HL-60 (cell line): ENCODE results near the gene COL18A1.

Source experiments
- DNase-seq, 2 experiments: peaks; one replicate each; pipeline ENCODE4 v3.0.0-alpha.2; 2010 to 2020; ENCODE audit warnings: low read depth in 1 of 2, low spot score in 1 of 2
- H3K27ac ChIP-seq: fragments of 250-450 bp; sonication (Bioruptor Pico); replicated peaks from 2 replicates; pipeline ENCODE4 v1.5.1; 2020; ENCODE audit warnings: mild to moderate bottlenecking, moderate library complexity
- H3K27me3 ChIP-seq: fragments of 250-450 bp; sonication (Bioruptor Pico); 2 replicates; pipeline ENCODE4 v1.5.1; 2021; ENCODE audit warnings: mild to moderate bottlenecking, moderate library complexity; ENCODE audit not compliant: insufficient read depth, poor library complexity, severe bottlenecking
- H3K4me3 ChIP-seq: replicated peaks from 2 replicates; pipeline ENCODE4 v1.5.1; 2011; ENCODE audit warnings: mild to moderate bottlenecking, control low read depth, low read length; ENCODE audit not compliant: insufficient read depth
- GABPA ChIP-seq: IDR thresholded peaks from 2 replicates; pipeline ENCODE4 v1.6.1; 2012; ENCODE audit warnings: low read depth
- POLR2AphosphoS5 ChIP-seq: IDR thresholded peaks from 2 replicates; pipeline ENCODE4 v1.6.1; 2012; ENCODE audit warnings: low read depth
- SPI1 ChIP-seq: IDR thresholded peaks from 2 replicates; pipeline ENCODE4 v1.6.1; 2012; ENCODE audit warnings: low read depth, mild to moderate bottlenecking, borderline replicate concordance
- TF ChIP-seq, protein P1 (sequence below): IDR thresholded peaks from one replicate; pipeline ENCODE4 v1.5.1; 2011; ENCODE audit warnings: low read length, control low read depth, inconsistent platforms; ENCODE audit not compliant: insufficient read depth
- TF ChIP-seq, protein P2 (sequence below): IDR thresholded peaks from 2 replicates; pipeline ENCODE4 v1.6.1; 2012; ENCODE audit warnings: low read depth; ENCODE audit not compliant: insufficient replicate concordance

COL18A1 gene

DNA sequence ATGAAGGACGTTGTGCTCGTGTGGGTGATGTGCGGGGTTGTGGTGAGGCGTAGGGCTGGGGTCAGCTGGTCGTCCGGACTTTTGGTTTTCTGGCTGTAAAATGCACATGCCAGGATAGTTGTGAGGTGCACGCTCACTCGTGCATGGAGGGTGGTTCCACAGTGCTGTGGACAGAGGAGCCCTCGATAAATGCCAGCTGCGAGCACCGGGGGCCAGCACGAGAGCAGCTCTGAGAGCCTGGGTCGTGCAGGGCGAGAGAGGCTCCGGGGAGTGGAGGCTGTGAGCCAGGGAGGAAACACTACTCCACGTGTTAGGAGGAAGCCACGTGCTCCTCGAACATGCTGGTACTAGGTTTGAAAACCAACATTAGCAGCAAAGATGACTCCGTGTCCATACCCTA lies 39.4 kb downstream of the COL18A1 start:
- H3K27me3 ChIP-seq, result no peaks in the 10 kb centered on the region
- H3K27ac ChIP-seq, result no peak overlapping the region
- H3K4me3 ChIP-seq, result no peak overlapping the region
- TF ChIP-seq POLR2AphosphoS5, result no peak
- no peak for DNase-seq

DNA sequence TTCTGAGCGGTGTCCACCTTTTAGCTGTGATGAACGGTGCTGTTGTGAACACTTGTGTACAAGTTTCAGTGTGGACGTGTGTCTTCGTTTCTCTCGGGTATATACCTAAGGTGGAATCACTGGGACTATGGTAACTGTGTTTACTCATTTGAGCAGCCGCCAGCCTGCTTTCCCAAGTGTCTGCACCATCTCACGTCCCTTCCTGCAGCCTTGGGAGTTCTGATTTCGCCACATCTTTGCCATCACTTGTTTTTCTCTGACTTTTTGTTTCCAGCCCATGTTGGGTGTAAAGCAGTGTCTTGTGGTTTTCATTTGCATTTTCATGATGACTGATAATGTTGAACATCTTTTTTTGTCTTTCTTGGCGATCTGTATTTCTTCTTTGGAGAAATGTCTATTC lies 40.4 kb downstream of the COL18A1 start:
- no peak overlapping the region for H3K4me3 ChIP-seq

DNA sequence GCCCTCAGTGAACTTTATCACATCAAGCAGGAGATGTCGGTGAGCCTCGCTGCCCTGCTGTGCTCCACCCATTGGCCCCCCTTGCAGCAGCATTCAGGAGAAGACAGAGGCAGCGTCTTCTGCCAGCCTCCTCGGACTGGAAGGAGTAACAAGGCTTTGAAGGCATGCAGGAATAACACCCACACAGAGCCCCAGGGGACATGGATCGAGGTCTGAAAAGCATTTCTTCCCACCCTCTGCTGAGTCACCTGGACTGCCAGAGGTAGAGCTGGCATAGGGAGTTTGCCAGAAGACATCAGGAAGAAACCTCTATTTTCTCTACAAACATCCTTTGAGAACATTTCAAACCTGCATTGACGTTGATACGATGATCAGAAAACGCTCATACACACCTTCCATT lies 42.9 kb downstream of the COL18A1 start:
- no peak for DNase-seq
- Histone ChIP-seq H3K27me3 (no peaks in the 10 kb centered on the region), H3K27ac (no peak overlapping the region), H3K4me3 (no peak overlapping the region)
- TF ChIP-seq, protein P1, sequence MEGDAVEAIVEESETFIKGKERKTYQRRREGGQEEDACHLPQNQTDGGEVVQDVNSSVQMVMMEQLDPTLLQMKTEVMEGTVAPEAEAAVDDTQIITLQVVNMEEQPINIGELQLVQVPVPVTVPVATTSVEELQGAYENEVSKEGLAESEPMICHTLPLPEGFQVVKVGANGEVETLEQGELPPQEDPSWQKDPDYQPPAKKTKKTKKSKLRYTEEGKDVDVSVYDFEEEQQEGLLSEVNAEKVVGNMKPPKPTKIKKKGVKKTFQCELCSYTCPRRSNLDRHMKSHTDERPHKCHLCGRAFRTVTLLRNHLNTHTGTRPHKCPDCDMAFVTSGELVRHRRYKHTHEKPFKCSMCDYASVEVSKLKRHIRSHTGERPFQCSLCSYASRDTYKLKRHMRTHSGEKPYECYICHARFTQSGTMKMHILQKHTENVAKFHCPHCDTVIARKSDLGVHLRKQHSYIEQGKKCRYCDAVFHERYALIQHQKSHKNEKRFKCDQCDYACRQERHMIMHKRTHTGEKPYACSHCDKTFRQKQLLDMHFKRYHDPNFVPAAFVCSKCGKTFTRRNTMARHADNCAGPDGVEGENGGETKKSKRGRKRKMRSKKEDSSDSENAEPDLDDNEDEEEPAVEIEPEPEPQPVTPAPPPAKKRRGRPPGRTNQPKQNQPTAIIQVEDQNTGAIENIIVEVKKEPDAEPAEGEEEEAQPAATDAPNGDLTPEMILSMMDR, result no peak
- TF ChIP-seq, protein P2, sequence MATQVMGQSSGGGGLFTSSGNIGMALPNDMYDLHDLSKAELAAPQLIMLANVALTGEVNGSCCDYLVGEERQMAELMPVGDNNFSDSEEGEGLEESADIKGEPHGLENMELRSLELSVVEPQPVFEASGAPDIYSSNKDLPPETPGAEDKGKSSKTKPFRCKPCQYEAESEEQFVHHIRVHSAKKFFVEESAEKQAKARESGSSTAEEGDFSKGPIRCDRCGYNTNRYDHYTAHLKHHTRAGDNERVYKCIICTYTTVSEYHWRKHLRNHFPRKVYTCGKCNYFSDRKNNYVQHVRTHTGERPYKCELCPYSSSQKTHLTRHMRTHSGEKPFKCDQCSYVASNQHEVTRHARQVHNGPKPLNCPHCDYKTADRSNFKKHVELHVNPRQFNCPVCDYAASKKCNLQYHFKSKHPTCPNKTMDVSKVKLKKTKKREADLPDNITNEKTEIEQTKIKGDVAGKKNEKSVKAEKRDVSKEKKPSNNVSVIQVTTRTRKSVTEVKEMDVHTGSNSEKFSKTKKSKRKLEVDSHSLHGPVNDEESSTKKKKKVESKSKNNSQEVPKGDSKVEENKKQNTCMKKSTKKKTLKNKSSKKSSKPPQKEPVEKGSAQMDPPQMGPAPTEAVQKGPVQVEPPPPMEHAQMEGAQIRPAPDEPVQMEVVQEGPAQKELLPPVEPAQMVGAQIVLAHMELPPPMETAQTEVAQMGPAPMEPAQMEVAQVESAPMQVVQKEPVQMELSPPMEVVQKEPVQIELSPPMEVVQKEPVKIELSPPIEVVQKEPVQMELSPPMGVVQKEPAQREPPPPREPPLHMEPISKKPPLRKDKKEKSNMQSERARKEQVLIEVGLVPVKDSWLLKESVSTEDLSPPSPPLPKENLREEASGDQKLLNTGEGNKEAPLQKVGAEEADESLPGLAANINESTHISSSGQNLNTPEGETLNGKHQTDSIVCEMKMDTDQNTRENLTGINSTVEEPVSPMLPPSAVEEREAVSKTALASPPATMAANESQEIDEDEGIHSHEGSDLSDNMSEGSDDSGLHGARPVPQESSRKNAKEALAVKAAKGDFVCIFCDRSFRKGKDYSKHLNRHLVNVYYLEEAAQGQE, result no peak
- TF ChIP-seq GABPA (no peak), SPI1 (no peak), POLR2AphosphoS5 (no peak)

More for the DNA sequence above, 40.4 kb downstream of the COL18A1 start:
- no peak for DNase-seq
- TF ChIP-seq GABPA (no peak), POLR2AphosphoS5 (no peak), SPI1 (no peak)
- TF ChIP-seq, protein P2, result no peak
- TF ChIP-seq, protein P1, result no peak
- Histone ChIP-seq H3K27me3 (no peaks in the 10 kb centered on the region), H3K27ac (no peak overlapping the region)

DNA sequence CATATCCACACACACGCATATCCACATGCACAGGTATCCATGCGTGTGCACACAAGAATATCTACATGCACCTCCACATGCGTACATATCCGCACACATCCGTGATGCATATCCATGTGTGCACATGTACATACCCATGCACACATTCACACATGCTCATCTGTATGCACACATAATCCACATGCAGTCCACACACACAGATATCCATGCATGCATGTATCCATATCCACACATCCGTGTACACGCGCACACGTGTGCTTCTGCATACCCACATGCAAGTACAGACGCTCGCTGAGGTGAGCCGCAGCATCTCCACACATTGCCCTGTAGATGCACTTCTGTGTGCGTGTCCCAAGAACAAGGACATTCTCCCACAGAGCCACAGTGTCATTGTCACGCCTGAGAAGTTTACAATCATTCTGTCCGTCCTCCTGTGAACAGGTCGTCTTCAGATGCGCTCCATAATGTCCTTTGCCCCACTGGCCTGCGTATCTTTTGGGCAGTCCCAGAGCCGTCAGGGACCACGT lies 43.4 kb downstream of the COL18A1 start:
- TF ChIP-seq GABPA, result no peak
- TF ChIP-seq, protein P1, result no peak
- TF ChIP-seq, protein P2, result no peak
- TF ChIP-seq SPI1, result no peak
- TF ChIP-seq POLR2AphosphoS5, result no peak
- Histone ChIP-seq H3K27me3 (no peaks in the 10 kb centered on the region), H3K4me3 (no peak overlapping the region), H3K27ac (no peak overlapping the region)
- DNase-seq, result no peak
